ENCODE results near the gene MICAL3. TPM values are rescaled to one million over a fixed set of nuclear protein-coding genes. Genes with fewer than 3 reads are reported as not detected.

The MICAL3 gene
- total RNA-seq, 6 experiments from 2014 or later: 31.5 to 61.8 (median 48.2) TPM

DNA sequence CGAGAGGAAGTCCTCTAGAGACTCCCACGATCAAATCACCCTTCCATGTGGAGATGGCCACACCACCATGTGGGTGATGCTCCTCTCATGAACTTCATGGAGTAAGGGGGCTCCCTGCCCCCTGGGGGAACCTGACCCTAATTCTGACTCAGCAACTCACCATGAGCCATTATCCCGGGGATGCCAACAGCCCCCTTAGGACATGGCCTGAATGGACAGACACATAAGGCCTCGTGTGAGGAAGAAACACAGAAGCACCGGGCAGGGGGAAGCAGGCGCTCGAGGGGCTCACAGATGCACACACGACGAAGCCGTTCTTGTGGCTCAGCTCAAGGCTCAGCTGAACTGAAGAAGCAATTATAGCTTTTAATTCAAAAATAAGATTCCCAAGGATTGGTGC, 150.6 kb downstream of the MICAL3 start:
- no peaks in the 10 kb centered on the region for H3K4me1 ChIP-seq
- H3K27me3 ChIP-seq: no peaks in the 10 kb centered on the region
- DNase-seq: no peak
- no peaks in the 10 kb centered on the region for H3K9me3 ChIP-seq
- H3K4me3 ChIP-seq: no peak overlapping the region
- TF ChIP-seq CTCF (IDR thresholded peaks at IDR 0.05): no peak
- no peak for TF ChIP-seq POLR2A (IDR thresholded peaks at IDR 0.05)
- H3K36me3 ChIP-seq: peaks cover 0 to 20% (median 2%) of the 10 kb centered on the region in 4 donors
- H3K27ac ChIP-seq: no peak overlapping the region
- intact Hi-C loops (cut with DNase I): loop anchor here in 1 of 2 donors (10.0 kb wide), 1 partner anchor 59 kb away; no protein-coding TSS in a partner anchor
- no peak for ATAC-seq
- WGBS (ENCODE audit: insufficient coverage, low coverage, low lambda C conversion rate, missing lambda C conversion rate): 88% methylated on average over 3 of the region's 10 CpGs

GRCh38 chr22:17873116-17873515, 151.2 kb downstream of the MICAL3 start:
- 92% methylated on average over 4 of the region's 14 CpGs for WGBS (ENCODE audit: insufficient coverage, low coverage, low lambda C conversion rate, missing lambda C conversion rate)
- Histone ChIP-seq H3K4me3 (no peak overlapping the region), H3K9me3 (no peaks in the 10 kb centered on the region), H3K36me3 (peaks cover 0 to 20% (median 2%) of the 10 kb centered on the region in 4 donors), H3K4me1 (no peaks in the 10 kb centered on the region), H3K27ac (no peak overlapping the region), H3K27me3 (no peaks in the 10 kb centered on the region)
- ATAC-seq (no peak), DNase-seq (no peak)
- TF ChIP-seq CTCF (IDR thresholded peaks at IDR 0.05): no peak
- TF ChIP-seq POLR2A (IDR thresholded peaks at IDR 0.05): no peak
- intact Hi-C loops (cut with DNase I): loop anchor here in 1 of 2 donors (10.0 kb wide), 1 partner anchor 58 kb away; no protein-coding TSS in a partner anchor

DNA sequence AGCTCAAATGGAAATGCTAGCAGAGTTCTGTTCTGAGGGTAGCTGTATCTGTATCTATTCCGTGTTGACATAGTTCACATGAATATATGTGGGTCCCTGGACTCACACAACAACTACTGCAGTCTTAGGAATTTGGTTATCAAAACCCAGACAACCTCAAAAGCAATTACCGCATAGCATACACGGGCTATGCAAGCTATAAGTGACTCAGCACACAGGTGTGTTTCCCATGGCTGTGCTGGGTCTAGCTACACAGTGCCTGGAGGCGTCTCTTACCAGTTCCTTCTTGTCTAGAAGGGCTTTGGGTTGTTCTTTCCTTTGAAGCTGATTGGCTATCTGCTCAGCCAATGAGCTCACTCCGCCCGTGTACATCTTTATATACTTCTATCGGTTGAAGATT, 151.9 kb downstream of the MICAL3 start:
- Histone ChIP-seq H3K4me1 (no peaks in the 10 kb centered on the region), H3K27ac (no peak overlapping the region), H3K4me3 (no peak overlapping the region), H3K27me3 (no peaks in the 10 kb centered on the region), H3K9me3 (no peaks in the 10 kb centered on the region), H3K36me3 (peaks cover 0 to 20% (median 2%) of the 10 kb centered on the region in 4 donors)
- WGBS (ENCODE audit: insufficient coverage, low coverage, low lambda C conversion rate, missing lambda C conversion rate): 65% methylated on average over 6 of the region's 7 CpGs
- DNase-seq: no peak
- no peak for ATAC-seq
- intact Hi-C loops (cut with DNase I): loop anchor here in 1 of 2 donors (10.0 kb wide), 1 partner anchor 58 kb away; no protein-coding TSS in a partner anchor
- no peak for TF ChIP-seq POLR2A (IDR thresholded peaks at IDR 0.05)
- TF ChIP-seq CTCF (IDR thresholded peaks at IDR 0.05): no peak

DNA sequence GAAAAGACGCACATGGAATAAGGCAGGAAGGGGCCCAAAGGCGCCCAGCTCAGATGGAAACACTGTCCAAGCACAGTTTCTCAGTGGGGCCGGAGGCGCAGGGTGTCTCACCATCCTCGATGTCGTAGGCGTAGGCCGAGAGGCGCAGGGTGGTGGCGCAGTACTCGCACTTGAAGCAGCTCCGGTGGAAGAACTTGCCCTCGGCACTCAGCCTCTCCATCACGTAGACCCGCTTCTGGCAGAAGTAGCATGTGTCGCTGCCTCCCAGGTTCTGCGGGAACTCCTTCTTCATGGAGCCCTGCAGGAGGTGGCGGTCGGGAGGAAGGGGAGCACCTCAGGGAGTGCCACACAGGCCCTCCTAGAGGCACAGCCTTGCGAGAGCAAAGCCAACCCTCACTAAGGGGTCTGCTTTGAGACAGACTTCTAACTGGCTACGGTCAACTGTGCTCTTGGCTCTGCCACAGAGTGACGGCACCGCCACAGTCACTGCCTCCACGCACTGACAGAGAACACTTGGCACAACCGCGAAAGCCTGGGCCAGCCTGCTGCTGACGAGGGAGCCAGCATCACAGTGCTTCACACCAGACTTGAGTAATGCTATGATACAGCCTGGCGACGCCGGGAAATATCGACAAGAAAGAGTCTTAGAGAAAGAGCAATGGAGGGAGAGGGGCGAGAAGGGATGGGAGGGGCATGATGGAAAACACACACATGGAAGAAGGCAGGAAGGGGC, 152.5 kb downstream of the MICAL3 start:
- ATAC-seq: no peak
- H3K27ac ChIP-seq: no peak overlapping the region

More for the DNA sequence above, 152.5 kb downstream of the MICAL3 start:
- 86% methylated on average over 10 of the region's 32 CpGs for WGBS (ENCODE audit: insufficient coverage, low coverage, low lambda C conversion rate, missing lambda C conversion rate)
- H3K36me3 ChIP-seq: peaks cover 0 to 20% (median 2%) of the 10 kb centered on the region in 4 donors
- no peak for DNase-seq
- no peak for TF ChIP-seq CTCF (IDR thresholded peaks at IDR 0.05)
- TF ChIP-seq POLR2A (IDR thresholded peaks at IDR 0.05): no peak
- no peaks in the 10 kb centered on the region for H3K9me3 ChIP-seq
- H3K4me1 ChIP-seq: no peaks in the 10 kb centered on the region
- H3K27me3 ChIP-seq: no peaks in the 10 kb centered on the region
- H3K4me3 ChIP-seq: no peak overlapping the region
- intact Hi-C loops (cut with DNase I): loop anchor here in 1 of 2 donors (10.0 kb wide), 1 partner anchor 57 kb away; no protein-coding TSS in a partner anchor
